ENCODE data around the gene HIP1R. TPM values are rescaled to one million over a fixed set of nuclear protein-coding genes. Genes with fewer than 3 reads are reported as not detected.
"Not testable (repeated sequence)": the region's sequence is repeated elsewhere in the genome, so short reads cannot be mapped to it uniquely, and the experiment has no call there.

The HIP1R gene
- total and polyA plus RNA-seq, 7 donors: 4.5 to 17.6 (median 8.0) TPM

GRCh38 chr12:122899887-122900286, 64.6 kb downstream of the HIP1R start:
- 95 to 97% (median 96%) methylated on average over 6 of the region's 6 CpGs for WGBS, 3 donors
- Histone ChIP-seq H3K27me3 (ENCODE audit: insufficient read depth in 3 of 3, low read length in 2 of 3) (no peaks in the 10 kb centered on the region), H3K4me1 (peaks cover 2% of the 10 kb centered on the region), H3K27ac (no peak overlapping the region), H3K36me3 (ENCODE audit: insufficient read depth in 1 of 2, low read depth in 1 of 2) (no peaks in the 10 kb centered on the region), H3K4me3 (no peak overlapping the region), H3K9me3 (no peaks in the 10 kb centered on the region)
- TF ChIP-seq CTCF (IDR thresholded peaks at IDR 0.05): no peak
- no peak for ATAC-seq
- no peak for DNase-seq
- intact Hi-C loops (cut with DNase I): no loop called here

- intact Hi-C loops (cut with DNase I): no loop called here
- no peak for TF ChIP-seq CTCF (IDR thresholded peaks at IDR 0.05)
- Histone ChIP-seq H3K27me3 (ENCODE audit: insufficient read depth in 3 of 3, low read length in 2 of 3) (no peaks in the 10 kb centered on the region), H3K9me3 (no peaks in the 10 kb centered on the region), H3K4me1 (no peaks in the 10 kb centered on the region), H3K4me3 (no peak overlapping the region), H3K27ac (no peak overlapping the region), H3K36me3 (ENCODE audit: insufficient read depth in 1 of 2, low read depth in 1 of 2) (no peaks in the 10 kb centered on the region)
- ATAC-seq: no peak
- no peak for DNase-seq
- 33 to 43% (median 36%) methylated on average over 10 of the region's 10 CpGs for WGBS, 3 donors
Observed at GRCh38 chr12:122902854-122903692, 67.8 kb downstream of the HIP1R start.

- ATAC-seq: no peak
- no peaks in the 10 kb centered on the region for H3K36me3 ChIP-seq (ENCODE audit: insufficient read depth in 1 of 2, low read depth in 1 of 2)
- WGBS, 3 donors: 72 to 81% (median 72%) methylated on average over 7 of the region's 7 CpGs
- H3K27me3 ChIP-seq (ENCODE audit: insufficient read depth in 3 of 3, low read length in 2 of 3): no peaks in the 10 kb centered on the region
- intact Hi-C loops (cut with DNase I): no loop called here
- H3K27ac ChIP-seq: no peak overlapping the region
- no peak for DNase-seq
- no peaks in the 10 kb centered on the region for H3K9me3 ChIP-seq
- no peaks in the 10 kb centered on the region for H3K4me1 ChIP-seq
- TF ChIP-seq CTCF (IDR thresholded peaks at IDR 0.05): no peak
- no peak overlapping the region for H3K4me3 ChIP-seq
Observed at GRCh38 chr12:122903693-122904034, 68.4 kb downstream of the HIP1R start.

- H3K9me3 ChIP-seq; ATAC-seq; H3K4me1 ChIP-seq; H3K4me3 ChIP-seq; intact Hi-C loops (cut with DNase I); DNase-seq; H3K27ac ChIP-seq; H3K27me3 ChIP-seq (ENCODE audit: insufficient read depth in 3 of 3, low read length in 2 of 3); H3K36me3 ChIP-seq (ENCODE audit: insufficient read depth in 1 of 2, low read depth in 1 of 2): not testable (repeated sequence)
- 95 to 97% (median 97%) methylated on average over 5 of the region's 5 CpGs for WGBS, 3 donors
Observed at GRCh38 chr12:122905258-122905657, 70.0 kb downstream of the HIP1R start.

- no peaks in the 10 kb centered on the region for H3K27me3 ChIP-seq (ENCODE audit: insufficient read depth in 3 of 3, low read length in 2 of 3)
- H3K4me1 ChIP-seq: peaks cover 19% of the 10 kb centered on the region
- H3K27ac ChIP-seq: no peak overlapping the region
- WGBS, 3 donors: 86 to 89% (median 88%) methylated on average over 6 of the region's 6 CpGs
- intact Hi-C loops (cut with DNase I): no loop called here
- no peaks in the 10 kb centered on the region for H3K36me3 ChIP-seq (ENCODE audit: insufficient read depth in 1 of 2, low read depth in 1 of 2)
- H3K9me3 ChIP-seq: no peaks in the 10 kb centered on the region
- no peak for TF ChIP-seq CTCF (IDR thresholded peaks at IDR 0.05)
- ATAC-seq (no peak), DNase-seq (no peak)
- H3K4me3 ChIP-seq: no peak overlapping the region
Observed at GRCh38 chr12:122908915-122909314, 73.7 kb downstream of the HIP1R start.

Data from psoas muscle (tissue), 8 donors.